Endothelial cell of umbilical vein (primary cell): ENCODE data around the gene QPCT. TPM values are rescaled to one million over a fixed set of nuclear protein-coding genes. Genes with fewer than 3 reads are reported as not detected.

Source experiments
- BruUV-seq: library from RNA; stranded (reverse); fragments of 400-500 nt; replicated peaks from 2 replicates; lab custom pipeline; 2021; lab: Mats Ljungman, UMichigan
- CTCF ChIA-PET: fragments of 300-600, 350-600 bp; sonication (Branson Sonifier 250); formaldehyde crosslinking; loops from one replicate; lab custom pipeline; 2021; ENCODE audit warnings: antibody characterized with exemption, inconsistent platforms; lab: Charles Lee
- POLR2A ChIA-PET: fragments of 300-600, 350-600 bp; sonication (Branson Sonifier 250); formaldehyde crosslinking; loops from one replicate; lab custom pipeline; 2021; ENCODE audit warnings: antibody characterized with exemption, inconsistent platforms; lab: Charles Lee
- DNase-seq: peaks from one replicate; pipeline ENCODE4 v3.0.0-alpha.2; 2011; ENCODE audit warnings: low read depth, low spot score
- FAIRE-seq: peaks from 2 replicates; lab custom pipeline; 2011; peaks lifted over from hg19 to GRCh38; lab: Jason Lieb, UNC
- H2AFZ ChIP-seq: 2 replicates; pipeline ENCODE4 v1.6.0; 2012; ENCODE audit warnings: low read depth, low read length, control low read depth, inconsistent platforms
- H3K27ac ChIP-seq: 2 replicates; pipeline ENCODE4 v1.5.1; 2011; ENCODE audit warnings: low read depth, mild to moderate bottlenecking, control low read depth, low read length, moderate library complexity; ENCODE audit not compliant: insufficient read depth
- H3K27me3 ChIP-seq, 2 experiments: 2 replicates each; pipeline versions ENCODE4 v1.6.0 to v1.6.1; 2011; ENCODE audit warnings: low read length in 2 of 2, mixed read lengths in 1 of 2; ENCODE audit not compliant: control insufficient read depth in 2 of 2, insufficient read depth in 2 of 2
- H3K36me3 ChIP-seq, 2 experiments: 2 replicates in 1 of 2; 3 replicates in 1 of 2; pipeline ENCODE4 v1.5.1; 2011; ENCODE audit warnings: low read length in 2 of 2, mild to moderate bottlenecking in 1 of 2, moderate library complexity in 1 of 2; ENCODE audit not compliant: control insufficient read depth in 2 of 2, insufficient read depth in 2 of 2; ENCODE audit errors: extremely low read depth in 1 of 2
- H3K4me1 ChIP-seq: 3 replicates; pipeline ENCODE4 v1.5.1; 2011; ENCODE audit warnings: mild to moderate bottlenecking, low read length; ENCODE audit not compliant: control insufficient read depth, insufficient read depth; ENCODE audit errors: extremely low read depth
- H3K4me2 ChIP-seq: 2 replicates; pipeline ENCODE4 v1.6.1; 2011; ENCODE audit warnings: low read length, control low read depth, mixed read lengths; ENCODE audit not compliant: insufficient read depth
- H3K4me3 ChIP-seq, 3 experiments: fragments of 200-600 bp in 1 of 3; sonication (generic), shearing (Covaris generic) in 1 of 3; replicated peaks in 1 of 3; 2 replicates each; pipeline ENCODE4 v1.5.1; 2011 to 2016; ENCODE audit warnings: control low read depth in 3 of 3, low read length in 3 of 3, mild to moderate bottlenecking in 2 of 3, inconsistent platforms in 1 of 3, low read depth in 1 of 3, moderate library complexity in 1 of 3; ENCODE audit not compliant: insufficient read depth in 1 of 3
- H3K79me2 ChIP-seq: 2 replicates; pipeline ENCODE4 v1.6.0; 2012; ENCODE audit warnings: low read length, inconsistent platforms; ENCODE audit not compliant: control insufficient read depth, insufficient read depth
- H3K9ac ChIP-seq: replicated peaks from 2 replicates; pipeline ENCODE3; 2011; ENCODE audit warnings: low read length, control low read depth; ENCODE audit not compliant: insufficient read depth; ENCODE audit errors: extremely low read depth
- H3K9me1 ChIP-seq: replicated peaks from 3 replicates; pipeline ENCODE4 v1.6.0; 2011; ENCODE audit warnings: mild to moderate bottlenecking, low read length; ENCODE audit not compliant: control insufficient read depth, insufficient read depth; ENCODE audit errors: extremely low read depth
- H3K9me3 ChIP-seq: replicated peaks from 2 replicates; pipeline ENCODE4 v1.5.1; 2012; ENCODE audit warnings: low read length, inconsistent platforms; ENCODE audit not compliant: control insufficient read depth, insufficient read depth
- H4K20me1 ChIP-seq: replicated peaks from 2 replicates; pipeline ENCODE3; 2011; ENCODE audit warnings: mild to moderate bottlenecking, low read length; ENCODE audit not compliant: control insufficient read depth, insufficient read depth; ENCODE audit errors: extremely low read depth
- CTCF ChIP-seq, 2 donors: IDR thresholded peaks; 1 replicate in 1 of 2; 2 replicates in 1 of 2; pipeline ENCODE4 v1.5.1; 2011; ENCODE audit warnings: low read length in 2 of 2, mild to moderate bottlenecking in 2 of 2, moderate library complexity in 2 of 2, control low read depth in 1 of 2, inconsistent platforms in 1 of 2, low read depth in 1 of 2; ENCODE audit not compliant: insufficient read depth in 1 of 2; ENCODE audit errors: extremely low read depth in 1 of 2
- EZH2 ChIP-seq: IDR thresholded peaks from 2 replicates; pipeline ENCODE4 v1.6.1; 2012; ENCODE audit warnings: borderline replicate concordance, low read depth, mild to moderate bottlenecking, moderate library complexity, low read length, inconsistent platforms; ENCODE audit not compliant: severe bottlenecking
- FOS ChIP-seq: IDR thresholded peaks from 2 replicates; pipeline ENCODE4 v1.6.1; 2011; ENCODE audit warnings: mild to moderate bottlenecking, low read length, moderate library complexity, borderline replicate concordance; ENCODE audit not compliant: insufficient read depth
- GATA2 ChIP-seq: IDR thresholded peaks from 2 replicates; pipeline ENCODE4 v1.7.0; 2011; ENCODE audit warnings: low read depth, mild to moderate bottlenecking, moderate library complexity, mixed read lengths, low read length; ENCODE audit not compliant: insufficient read length, insufficient read depth
- JUN ChIP-seq: IDR thresholded peaks from 2 replicates; pipeline ENCODE4 v1.6.1; 2011; ENCODE audit warnings: borderline replicate concordance, low read depth; ENCODE audit not compliant: insufficient read length, insufficient read depth
- MAX ChIP-seq: IDR thresholded peaks from 2 replicates; pipeline ENCODE4 v1.6.1; 2011; ENCODE audit not compliant: insufficient read depth, insufficient read length
- MYC ChIP-seq: IDR thresholded peaks from one replicate; pipeline ENCODE4 v1.6.1; 2011; ENCODE audit warnings: mild to moderate bottlenecking, low read depth, low read length
- POLR2A ChIP-seq: IDR thresholded peaks from 2 replicates; pipeline ENCODE4 v1.6.1; 2012; ENCODE audit warnings: low read depth, mild to moderate bottlenecking, control low read depth, low read length
- POLR2AphosphoS5 ChIP-seq: IDR thresholded peaks from 2 replicates; pipeline ENCODE4 v1.6.1; 2012; ENCODE audit warnings: low read depth, mild to moderate bottlenecking, control low read depth, low read length, moderate library complexity; ENCODE audit not compliant: insufficient read depth
- dilution Hi-C: fragments of 300-500 bp; cut with MboI; formaldehyde crosslinking; loops from one replicate; pipeline ENCODE4 v1.15.0; 2019; ENCODE audit warnings: low sequenced_read_pairs; ENCODE audit not compliant: extremely low pct_ligation_motif_present
- intact Hi-C: fragments of 100-400 bp; cut with micrococcal nuclease; formaldehyde crosslinking; loops from one replicate; pipeline ENCODE4 v1.10.0; 2022
- polyA plus RNA-seq, 4 experiments: library from polyadenylated mRNA; depleted of rRNA in 3 of 4; stranded (reverse) in 3 of 4; unstranded in 1 of 4; fragments of >200 nt; gene quantifications; 2 replicates each; pipeline versions ENCODE4 v1.2.1 to v1.2.3, GENCODE V29; 2011 to 2012; ENCODE audit warnings: missing spikeins in 1 of 4
- total RNA-seq: library from RNA; stranded (reverse); gene quantifications from 2 replicates; pipeline ENCODE4 v1.2.3, GENCODE V29; 2021

The QPCT gene
- total and polyA plus RNA-seq, 2 donors (not counting 3 experiments of a cell fraction or from before 2014, with no cell fraction given) = 12.8 to 17.2 TPM

GRCh38 chr2:37394796-37395555 lies 50.5 kb downstream of the QPCT start:
- no peak for TF ChIP-seq JUN
- TF ChIP-seq MAX = no peak
- no peak for TF ChIP-seq CTCF (IDR thresholded peaks at IDR 0.05; ENCODE audit: extremely low read depth in 1 of 2, insufficient read depth in 1 of 2, low read depth in 1 of 2, low read length in 2 of 2)
- no peak for TF ChIP-seq POLR2A
- TF ChIP-seq POLR2AphosphoS5 = no peak
- TF ChIP-seq MYC = no peak
- no peak for TF ChIP-seq EZH2
- TF ChIP-seq FOS = no peak
- no peak for TF ChIP-seq GATA2
- Histone ChIP-seq H3K9ac (no peak overlapping the region), H3K79me2 (no peaks in the 10 kb centered on the region), H2AFZ (no peak overlapping the region), H3K4me1 (peaks cover 17% of the 10 kb centered on the region), H3K4me2 (no peak overlapping the region), H4K20me1 (no peaks in the 10 kb centered on the region), H3K4me3 (no peak overlapping the region), H3K27me3 (no peaks in the 10 kb centered on the region), H3K9me1 (no peaks in the 10 kb centered on the region), H3K36me3 (no peaks in the 10 kb centered on the region), H3K9me3 (no peaks in the 10 kb centered on the region), H3K27ac (no peak overlapping the region)
- dilution Hi-C loops (no loop called here), intact Hi-C loops (loop anchor here (5.0 kb wide), 1 partner anchor 877 kb away; no protein-coding TSS in a partner anchor)
- ChIA-PET POLR2A (no interaction called here), CTCF (interaction anchor here (0.6 to 5.1 kb wide), 55 partner anchors 9 to 1303 kb away, joined by 3 to 399 read pairs (median 6); partner anchors contain the start of genes EIF2AK2, QPCT and RMDN2)
- DNase-seq (no peak), FAIRE-seq (no peak)
- BruUV-seq = no TSS peak
